Stimulated activated CD8-positive, alpha-beta memory T cell treated with anti-CD3 and anti-CD28 coated beads, Interleukin-12 subunit alpha, Interleukin-12 subunit beta, amount 100 ng/mL, for 24 hours (primary cell): ENCODE measurements around the gene ADCY4.

Source experiments
- DNase-seq: peaks from one replicate; pipeline ENCODE4 v3.0.0-alpha.2; 2020; ENCODE audit errors: extremely low read depth

ADCY4 gene

DNA sequence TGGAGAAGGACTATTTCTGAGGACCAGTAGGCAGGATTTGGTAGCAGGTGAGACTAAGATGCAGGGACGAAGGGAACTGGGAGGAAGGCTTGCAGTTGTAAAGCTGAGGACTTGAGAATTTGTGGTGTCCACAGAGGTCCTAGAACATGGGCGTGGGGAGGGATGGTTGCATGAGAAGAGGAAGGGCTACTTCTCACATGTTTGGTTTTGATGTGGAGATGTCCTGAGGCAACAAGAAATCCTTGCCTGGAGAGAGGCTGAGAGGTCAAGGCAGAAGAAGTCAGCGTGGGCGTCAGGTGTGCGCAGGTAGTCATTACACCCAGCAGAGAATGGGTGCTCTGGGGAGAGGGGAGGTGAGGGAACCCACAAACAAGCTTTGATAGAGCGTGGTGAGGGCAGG is 57.8 kb downstream of the ADCY4 start:
- no peak for DNase-seq

DNA sequence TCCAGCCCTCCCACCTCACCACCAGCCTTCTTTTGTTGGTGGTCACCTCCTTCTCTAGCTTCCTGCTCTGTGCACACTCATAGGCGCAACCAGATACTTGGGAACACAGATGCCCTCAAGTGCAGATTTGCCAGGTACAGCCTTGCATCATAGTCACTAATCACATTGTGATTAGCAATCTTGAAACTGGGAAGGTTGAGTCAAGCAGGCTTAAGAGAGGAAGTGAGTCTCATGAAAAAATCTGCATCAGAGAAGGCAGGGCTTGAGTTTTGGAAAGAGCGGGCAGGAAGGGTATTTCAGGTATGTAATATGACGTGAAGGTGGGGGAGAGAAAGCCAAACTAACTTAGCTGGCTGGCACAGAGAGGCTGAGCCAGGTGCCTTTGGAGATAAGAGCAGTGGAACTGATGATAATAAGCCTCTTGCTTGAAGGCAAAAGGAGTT is 60.7 kb downstream of the ADCY4 start:
- no peak for DNase-seq

DNA sequence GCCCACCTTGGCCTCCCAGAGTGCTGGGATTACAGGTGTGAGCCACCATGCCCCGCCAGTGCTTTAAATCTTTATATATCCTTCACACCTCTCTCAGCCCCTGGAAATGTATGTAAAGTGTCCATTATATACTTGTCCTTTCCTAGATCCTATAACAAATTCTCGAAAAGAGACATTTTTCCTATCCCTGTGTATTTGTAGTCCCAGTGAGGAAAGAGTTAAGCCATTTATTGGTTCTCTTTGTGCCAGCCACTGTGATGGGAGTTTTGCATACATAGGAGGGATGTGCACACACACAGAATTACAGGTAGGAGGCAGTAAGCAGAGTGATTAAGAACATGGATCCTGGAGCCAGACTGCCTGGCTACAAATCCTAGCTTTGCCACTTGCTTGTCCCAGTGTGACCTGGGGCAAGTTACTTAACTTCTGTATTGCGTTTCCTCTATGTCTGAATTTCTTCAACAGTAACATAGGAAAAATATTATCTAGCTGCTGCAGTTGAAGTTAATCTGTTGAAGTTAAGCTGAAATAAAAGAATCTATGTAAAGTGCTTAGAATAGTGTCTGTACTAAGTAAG is 61.4 kb downstream of the ADCY4 start:
- DNase-seq, result no peak

DNA sequence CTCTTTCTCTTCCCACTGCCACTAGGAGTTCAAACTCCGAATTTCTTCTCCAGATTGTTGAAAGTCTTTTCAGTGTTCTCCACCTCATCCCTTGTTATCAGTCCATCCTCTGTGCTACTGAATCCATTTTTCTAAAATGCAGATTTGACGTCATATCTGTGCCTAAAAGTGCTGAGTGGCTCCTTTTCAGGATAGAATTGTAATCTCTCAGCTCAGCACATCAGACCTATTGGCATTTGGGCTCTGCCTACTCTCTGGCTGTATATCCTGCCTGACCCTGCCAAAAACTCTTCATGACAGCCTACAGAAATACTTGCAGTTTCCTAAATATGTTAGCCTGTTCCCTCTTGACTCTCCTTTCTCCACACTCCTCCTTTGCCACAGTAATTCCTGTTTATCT is 62.4 kb downstream of the ADCY4 start:
- no peak for DNase-seq

DNA sequence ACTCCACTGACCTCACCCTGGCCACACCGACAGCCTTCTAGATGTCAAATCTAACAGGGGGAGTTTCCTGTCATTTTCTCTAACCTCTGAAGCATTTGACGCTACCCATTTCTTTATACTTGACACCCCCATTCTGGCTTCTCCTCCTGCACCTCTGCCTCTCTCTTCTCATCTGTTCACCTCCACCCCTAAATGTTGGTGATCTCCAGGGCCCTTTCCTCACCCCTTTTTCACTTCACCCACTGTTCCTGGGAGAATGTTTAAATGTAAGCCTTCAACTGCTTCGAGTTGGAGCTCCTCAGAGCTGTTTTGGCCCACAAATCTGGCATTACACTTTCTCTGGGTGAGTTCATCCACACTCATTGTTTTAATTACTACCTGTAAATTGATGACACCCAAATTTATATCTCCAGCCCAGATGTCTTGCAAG is 63.0 kb downstream of the ADCY4 start:
- no peak for DNase-seq

DNA sequence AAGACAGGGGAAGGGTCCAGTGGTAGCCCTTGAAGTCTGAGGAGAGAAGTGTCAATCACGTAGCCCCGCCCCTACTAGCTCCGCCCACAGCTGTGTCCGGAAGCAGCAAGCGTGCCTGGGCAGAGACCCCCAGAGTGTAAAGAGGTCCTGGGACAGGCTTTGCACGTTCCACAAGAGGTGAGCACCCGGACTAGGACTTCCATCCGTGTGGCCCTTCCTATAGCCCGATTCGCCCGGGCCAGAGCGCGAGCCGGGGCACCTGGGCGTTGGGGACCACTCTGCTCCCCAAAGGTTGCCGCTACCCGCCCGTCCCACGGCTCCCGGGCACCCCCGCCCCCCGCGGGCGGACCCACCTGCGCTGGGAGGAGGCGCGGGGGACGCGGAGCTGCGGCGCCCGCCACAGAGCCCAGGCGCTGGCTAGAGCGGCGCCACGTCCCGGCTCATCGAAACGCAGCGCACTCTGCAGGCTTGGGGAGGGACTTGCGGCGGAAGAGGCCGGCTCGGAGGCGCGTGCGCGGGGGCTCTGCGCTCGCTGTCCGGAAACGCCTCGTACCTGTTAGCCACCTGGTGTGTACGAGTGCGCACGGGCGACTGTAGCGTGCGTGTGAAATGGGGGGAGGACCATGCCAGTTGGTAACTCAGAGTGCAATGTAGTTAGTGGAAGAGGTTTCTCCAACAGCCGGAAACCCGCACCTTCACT is 63.6 kb downstream of the ADCY4 start, which contains the start of gene RABGGTA:
TSS of gene RABGGTA (minus strand) at position 464 of the 700 bp plus-strand sequence. CDS start 482 bp downstream, outside the sequence.
- peak; percentile 72 for DNase-seq

DNA sequence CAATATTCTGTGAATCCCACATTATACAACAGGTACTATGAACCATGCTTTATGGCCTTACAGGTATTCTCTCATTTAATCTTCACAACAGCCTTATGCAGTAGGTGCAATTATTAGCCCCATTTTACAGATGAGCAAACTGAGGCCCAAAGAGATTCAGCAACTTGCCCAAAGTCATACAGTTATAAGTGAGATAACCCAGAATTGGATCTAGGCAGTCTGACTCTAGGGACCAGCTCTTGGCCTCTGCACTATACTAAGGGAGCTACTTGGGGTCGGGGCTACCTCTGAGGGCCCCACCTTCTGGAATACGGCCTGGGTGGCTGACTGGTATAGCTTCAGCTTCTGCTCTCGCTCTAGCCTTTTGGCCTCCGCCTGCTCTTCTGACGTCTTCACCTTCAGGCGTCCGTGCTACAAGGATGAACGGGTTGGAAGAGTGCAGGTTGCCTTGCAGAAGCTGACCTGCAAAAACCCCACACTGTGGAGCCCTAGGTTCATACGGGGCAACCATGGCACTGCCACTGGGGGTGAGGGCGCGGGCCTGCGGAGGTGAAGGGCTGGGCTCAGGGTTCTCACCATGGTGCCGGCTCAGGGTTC is 64.2 kb downstream of the ADCY4 start:
- DNase-seq, result no peak

DNA sequence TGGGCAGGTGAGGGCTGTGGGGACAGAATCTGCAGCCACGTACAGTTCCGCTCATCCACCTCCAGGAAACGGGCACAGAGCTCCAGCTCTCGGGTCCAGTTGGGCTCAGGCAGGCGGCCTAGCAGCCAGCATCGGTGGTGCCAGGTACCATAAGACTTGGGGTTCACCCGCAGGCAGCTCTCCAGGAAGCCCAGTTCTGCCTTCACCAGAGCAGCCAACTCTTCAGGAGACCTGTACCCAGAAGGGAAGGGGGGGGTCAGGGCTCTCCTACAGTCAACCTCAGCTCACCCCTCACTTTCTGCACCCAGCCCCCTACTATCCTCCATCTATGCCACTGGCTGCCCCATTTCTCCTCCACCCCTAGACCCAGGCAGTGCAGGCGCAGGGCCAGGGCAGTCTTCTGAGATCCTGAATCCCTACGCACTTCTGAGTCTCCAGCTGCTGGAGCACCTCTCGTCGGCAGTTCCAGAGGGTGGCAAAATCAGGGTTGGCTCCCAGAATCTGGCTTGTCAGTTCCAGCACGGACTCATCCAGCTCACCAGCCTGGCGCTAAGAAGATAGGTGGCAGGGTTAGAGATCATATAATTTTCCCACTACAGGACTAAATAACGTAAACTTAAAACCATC is 64.8 kb downstream of the ADCY4 start:
- DNase-seq, result no peak

DNA sequence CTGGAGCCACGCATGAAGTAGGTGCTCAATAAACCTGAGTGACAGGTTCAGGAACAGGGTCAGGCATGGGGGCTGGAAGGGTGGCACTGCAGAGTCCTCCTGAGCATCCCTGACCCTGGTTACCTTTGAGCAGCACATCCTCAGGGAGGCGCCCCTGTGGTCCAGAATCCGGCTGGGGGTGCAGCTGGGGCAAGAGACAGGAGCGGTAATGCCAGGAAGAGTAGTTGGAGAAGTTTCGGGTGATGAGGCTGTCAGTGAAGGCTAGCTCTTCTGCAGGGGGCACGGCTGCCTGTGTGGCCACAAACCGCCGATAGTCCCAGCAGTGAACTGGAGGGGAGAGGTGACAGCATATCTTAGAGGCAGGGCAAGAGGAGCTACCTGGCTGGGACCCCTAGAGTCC is 65.5 kb downstream of the ADCY4 start:
- DNase-seq, result no peak
